RWPE2 (cell line): ENCODE data around the gene COMMD4.

Experiments used
- ATAC-seq: fragments of 200-7000 bp; cut with Tn5 transposase; 3 replicates; pipeline ENCODE4 v1.9.1; 2021; ENCODE audit warnings: low read depth
- DNase-seq: peaks from one replicate; pipeline ENCODE4 v3.0.0-alpha.2; 2020; ENCODE audit warnings: low spot score
- H3K27ac ChIP-seq: fragments of 450-650 bp; 2 replicates; pipeline ENCODE4 v1.5.1; 2017; ENCODE audit warnings: mild to moderate bottlenecking; ENCODE audit not compliant: poor library complexity, severe bottlenecking
- H3K27me3 ChIP-seq: fragments of 250-450 bp; sonication (Bioruptor Pico); 2 replicates; pipeline ENCODE4 v1.5.1; 2021; ENCODE audit warnings: mild to moderate bottlenecking, moderate library complexity; ENCODE audit not compliant: insufficient read depth, poor library complexity, severe bottlenecking
- H3K36me3 ChIP-seq: fragments of 250-450 bp; sonication (Bioruptor Pico); 2 replicates; pipeline ENCODE4 v1.5.1; 2020; ENCODE audit warnings: low read depth, mild to moderate bottlenecking, moderate library complexity
- H3K4me1 ChIP-seq: fragments of 250-450 bp; sonication (Bioruptor Pico); 2 replicates; pipeline ENCODE4 v1.5.1; 2021; ENCODE audit warnings: mild to moderate bottlenecking, moderate library complexity; ENCODE audit not compliant: insufficient read depth, poor library complexity, severe bottlenecking
- H3K4me3 ChIP-seq: fragments of 250-450 bp; sonication (Bioruptor Pico); 2 replicates; pipeline ENCODE4 v1.5.1; 2021; ENCODE audit warnings: mild to moderate bottlenecking, moderate library complexity; ENCODE audit not compliant: severe bottlenecking
- H3K9me3 ChIP-seq: fragments of 250-450 bp; sonication (Bioruptor Pico); 2 replicates; pipeline ENCODE4 v1.5.1; 2021; ENCODE audit warnings: mild to moderate bottlenecking, moderate library complexity; ENCODE audit not compliant: severe bottlenecking
- TF ChIP-seq, protein P1 (sequence below): fragments of 450-650 bp; IDR thresholded peaks from one replicate; pipeline ENCODE4 v1.5.1; 2017; ENCODE audit warnings: mild to moderate bottlenecking, moderate library complexity; ENCODE audit not compliant: poor library complexity, severe bottlenecking

The COMMD4 gene

DNA sequence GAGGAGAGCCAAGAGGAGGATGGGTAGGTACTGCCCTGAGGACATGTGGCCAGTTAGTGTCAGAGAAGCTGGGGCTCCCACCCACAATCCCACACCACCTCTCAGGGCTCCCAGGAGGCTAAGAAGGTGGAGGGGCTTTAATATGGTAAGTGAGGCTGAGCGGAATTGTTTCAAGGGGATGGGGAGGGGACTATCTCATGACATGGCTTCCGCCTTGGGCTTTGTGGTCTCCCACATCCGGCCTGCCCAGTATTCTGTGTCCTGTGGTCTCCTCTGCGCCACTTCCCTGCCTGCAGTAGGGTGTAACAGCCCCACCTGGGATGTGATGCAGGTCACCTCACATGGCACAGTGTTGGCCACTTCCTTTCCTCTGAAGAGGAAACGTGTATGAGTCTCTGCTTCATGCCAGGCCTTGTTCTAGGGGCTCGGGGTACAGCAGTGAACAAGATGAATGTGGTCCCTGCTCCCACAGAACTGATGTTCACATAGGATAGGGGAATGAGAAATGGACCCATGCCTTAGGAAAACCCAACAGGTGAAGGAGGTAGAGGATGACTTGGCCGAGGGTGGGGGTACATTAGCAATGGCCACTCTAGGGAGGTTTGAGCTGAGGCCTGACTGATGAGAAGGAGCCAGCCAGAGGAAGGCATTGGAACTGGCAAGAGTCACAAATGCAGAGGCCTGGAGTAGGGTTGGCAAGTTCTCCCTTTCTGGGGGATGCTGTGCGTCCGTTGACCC, 14.2 kb downstream of the COMMD4 start:
- DNase-seq (no peak), ATAC-seq (no peak)
- H3K4me1 ChIP-seq: no peaks in the 10 kb centered on the region
- no peak overlapping the region for H3K4me3 ChIP-seq
- TF ChIP-seq, protein P1, sequence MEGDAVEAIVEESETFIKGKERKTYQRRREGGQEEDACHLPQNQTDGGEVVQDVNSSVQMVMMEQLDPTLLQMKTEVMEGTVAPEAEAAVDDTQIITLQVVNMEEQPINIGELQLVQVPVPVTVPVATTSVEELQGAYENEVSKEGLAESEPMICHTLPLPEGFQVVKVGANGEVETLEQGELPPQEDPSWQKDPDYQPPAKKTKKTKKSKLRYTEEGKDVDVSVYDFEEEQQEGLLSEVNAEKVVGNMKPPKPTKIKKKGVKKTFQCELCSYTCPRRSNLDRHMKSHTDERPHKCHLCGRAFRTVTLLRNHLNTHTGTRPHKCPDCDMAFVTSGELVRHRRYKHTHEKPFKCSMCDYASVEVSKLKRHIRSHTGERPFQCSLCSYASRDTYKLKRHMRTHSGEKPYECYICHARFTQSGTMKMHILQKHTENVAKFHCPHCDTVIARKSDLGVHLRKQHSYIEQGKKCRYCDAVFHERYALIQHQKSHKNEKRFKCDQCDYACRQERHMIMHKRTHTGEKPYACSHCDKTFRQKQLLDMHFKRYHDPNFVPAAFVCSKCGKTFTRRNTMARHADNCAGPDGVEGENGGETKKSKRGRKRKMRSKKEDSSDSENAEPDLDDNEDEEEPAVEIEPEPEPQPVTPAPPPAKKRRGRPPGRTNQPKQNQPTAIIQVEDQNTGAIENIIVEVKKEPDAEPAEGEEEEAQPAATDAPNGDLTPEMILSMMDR: no peak
- H3K9me3 ChIP-seq: no peaks in the 10 kb centered on the region
- no peak overlapping the region for H3K27ac ChIP-seq
- no peaks in the 10 kb centered on the region for H3K27me3 ChIP-seq
- no peaks in the 10 kb centered on the region for H3K36me3 ChIP-seq

DNA sequence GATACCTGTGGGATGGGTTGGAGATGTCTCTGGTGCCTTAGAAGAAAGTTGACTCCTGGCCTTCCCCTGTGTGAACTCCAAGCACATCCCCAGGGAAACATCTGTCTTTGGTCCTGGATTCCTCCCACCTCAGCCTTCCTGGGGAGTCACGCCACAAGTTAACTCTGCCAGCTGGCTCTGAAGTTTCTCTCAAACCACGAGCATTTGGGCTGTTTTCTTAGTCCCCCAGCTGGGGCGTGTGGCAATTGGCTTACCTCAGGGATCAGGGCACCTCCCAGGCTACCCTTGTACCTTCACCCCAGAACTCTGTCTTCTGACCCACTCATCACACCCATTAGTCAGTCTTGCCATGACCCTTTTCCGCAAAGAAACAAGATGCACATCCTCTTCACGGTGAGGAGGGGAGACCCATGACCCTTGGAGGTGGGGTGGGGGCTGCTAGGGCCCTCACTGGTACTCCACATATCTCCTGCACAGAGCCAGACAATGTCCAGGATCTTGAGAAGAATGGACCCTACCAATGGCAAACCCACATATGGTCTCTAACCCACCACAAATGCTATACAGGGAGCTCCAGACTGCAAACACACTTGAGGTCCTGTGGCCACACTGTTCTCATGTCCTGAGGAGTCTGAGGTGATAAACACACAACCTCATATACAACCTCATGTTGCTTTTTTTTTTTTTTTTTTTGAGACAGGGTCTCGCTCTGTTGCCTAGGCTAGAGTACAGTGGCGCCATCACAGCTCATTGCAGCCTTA, 14.9 kb downstream of the COMMD4 start:
- H3K9me3 ChIP-seq: no peaks in the 10 kb centered on the region
- no peaks in the 10 kb centered on the region for H3K36me3 ChIP-seq
- H3K27ac ChIP-seq: no peak overlapping the region
- H3K4me1 ChIP-seq: no peaks in the 10 kb centered on the region
- no peaks in the 10 kb centered on the region for H3K27me3 ChIP-seq
- TF ChIP-seq, protein P1: no peak
- DNase-seq (no peak), ATAC-seq (no peak)
- H3K4me3 ChIP-seq: no peak overlapping the region

GRCh38 chr15:75352186-75353080, 16.6 kb downstream of the COMMD4 start:
- Histone ChIP-seq H3K27me3 (no peaks in the 10 kb centered on the region), H3K36me3 (peaks cover 11% of the 10 kb centered on the region), H3K27ac (no peak overlapping the region), H3K9me3 (no peaks in the 10 kb centered on the region), H3K4me1 (no peaks in the 10 kb centered on the region), H3K4me3 (no peak overlapping the region)
- TF ChIP-seq, protein P1: no peak
- no peak for DNase-seq
- ATAC-seq: no peak

DNA sequence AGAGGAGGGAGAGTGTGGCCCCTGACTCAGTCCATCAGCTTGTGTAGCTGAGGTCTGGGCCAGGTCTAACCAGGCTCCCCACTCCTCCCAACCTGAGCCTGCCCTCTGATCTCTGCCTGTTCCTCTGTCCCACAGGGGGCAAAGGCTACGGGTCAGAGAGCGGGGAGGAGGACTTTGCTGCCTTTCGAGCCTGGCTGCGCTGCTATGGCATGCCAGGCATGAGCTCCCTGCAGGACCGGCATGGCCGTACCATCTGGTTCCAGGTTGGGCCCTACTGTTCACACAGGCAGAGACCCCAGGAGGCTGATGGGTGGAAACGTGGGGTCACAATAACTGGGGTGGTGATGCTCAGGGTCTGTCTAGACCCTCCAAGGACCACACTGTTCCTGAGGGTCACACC, 17.7 kb downstream of the COMMD4 start:
- TF ChIP-seq, protein P1: no peak
- Histone ChIP-seq H3K9me3 (no peaks in the 10 kb centered on the region), H3K27me3 (no peaks in the 10 kb centered on the region), H3K36me3 (peaks cover 19% of the 10 kb centered on the region), H3K4me3 (no peak overlapping the region), H3K27ac (no peak overlapping the region), H3K4me1 (no peaks in the 10 kb centered on the region)
- no peak for ATAC-seq
- no peak for DNase-seq
